Type B pancreatic cell (in vitro differentiated cells): ENCODE results near the gene ASIC2. TPM values are rescaled to one million over a fixed set of nuclear protein-coding genes. Genes with fewer than 3 reads are reported as not detected.
"Not testable (repeated sequence)": the region's sequence is repeated elsewhere in the genome, so short reads cannot be mapped to it uniquely, and the experiment has no call there.

Source experiments
- DNase-seq: peaks from one replicate; pipeline ENCODE4 v3.0.0; 2021; ENCODE audit warnings: mixed read lengths; ENCODE audit not compliant: unreplicated experiment; ENCODE audit errors: extremely low spot score
- H3K27ac Mint-ChIP-seq: 2 replicates; pipeline ENCODE4 v1.8.0; 2021; ENCODE audit warnings: mild to moderate bottlenecking, mixed read lengths
- H3K27me3 Mint-ChIP-seq: 2 replicates; pipeline ENCODE4 v1.8.0; 2021; ENCODE audit warnings: mixed read lengths
- H3K36me3 Mint-ChIP-seq: 2 replicates; pipeline ENCODE4 v1.8.0; 2021; ENCODE audit warnings: mixed read lengths
- H3K4me1 Mint-ChIP-seq: one replicate; pipeline ENCODE4 v1.8.0; 2021; ENCODE audit warnings: mixed read lengths; ENCODE audit not compliant: unreplicated experiment
- H3K4me3 Mint-ChIP-seq: 2 replicates; pipeline ENCODE4 v1.8.0; 2021; ENCODE audit warnings: mild to moderate bottlenecking, mixed read lengths
- H3K9me3 Mint-ChIP-seq: 2 replicates; pipeline ENCODE4 v1.8.0; 2021; ENCODE audit warnings: mixed read lengths
- total RNA-seq: library from RNA; stranded (reverse); gene quantifications from 2 replicates; pipeline ENCODE4 v1.2.1, GENCODE V29; 2021; ENCODE audit warnings: low replicate concordance
- TF ChIP-seq, protein P1 (sequence below): fragments of 200-600 bp; sonication (generic); conservative IDR thresholded peaks from 2 replicates; pipeline ENCODE4 v1.5.0; 2021; ENCODE audit warnings: antibody characterized with exemption, mild to moderate bottlenecking

ASIC2 gene
- total RNA-seq, 1 donor from 2014 or later, result 3.4 TPM

DNA sequence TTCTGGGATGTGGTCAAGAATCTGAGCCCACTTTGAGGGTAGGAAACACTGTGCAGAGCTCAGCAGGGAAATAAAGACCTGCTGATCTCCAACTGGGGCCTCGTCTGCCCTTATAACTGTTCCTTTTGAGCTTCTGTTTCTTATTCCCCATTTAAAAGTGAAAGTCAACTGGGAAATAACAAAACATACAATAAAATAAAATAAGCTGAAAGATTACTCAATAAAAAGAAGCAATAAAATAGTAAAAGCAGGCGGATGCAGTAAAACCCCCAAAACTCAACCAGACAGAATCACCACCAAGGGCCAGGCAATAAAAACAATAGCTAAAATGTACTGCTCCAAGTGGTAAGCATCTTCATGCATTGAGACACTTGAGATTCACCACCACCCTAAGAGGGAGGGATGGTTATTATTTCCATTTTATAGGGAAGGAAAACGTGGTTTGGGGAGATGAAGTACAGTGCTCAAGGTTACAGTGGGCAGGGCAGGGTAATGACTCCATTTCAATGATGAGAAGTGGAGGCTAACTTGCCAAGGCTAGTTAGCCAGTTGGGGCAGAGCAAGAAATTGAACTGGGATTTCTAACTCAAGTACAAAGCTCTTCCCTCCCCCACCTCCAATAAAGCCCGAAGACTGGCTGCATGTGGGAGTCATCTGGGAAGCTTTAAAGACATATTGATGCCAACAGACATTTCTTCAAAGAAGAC lies 307.9 kb downstream of the ASIC2 start:
- Mint-ChIP-seq H3K4me3 (no peak overlapping the region), H3K27me3 (peaks cover 10% of the 10 kb centered on the region), H3K9me3 (peaks cover 19% of the 10 kb centered on the region), H3K36me3 (no peaks in the 10 kb centered on the region), H3K4me1 (no peaks in the 10 kb centered on the region), H3K27ac (no peak overlapping the region)
- TF ChIP-seq, protein P1, sequence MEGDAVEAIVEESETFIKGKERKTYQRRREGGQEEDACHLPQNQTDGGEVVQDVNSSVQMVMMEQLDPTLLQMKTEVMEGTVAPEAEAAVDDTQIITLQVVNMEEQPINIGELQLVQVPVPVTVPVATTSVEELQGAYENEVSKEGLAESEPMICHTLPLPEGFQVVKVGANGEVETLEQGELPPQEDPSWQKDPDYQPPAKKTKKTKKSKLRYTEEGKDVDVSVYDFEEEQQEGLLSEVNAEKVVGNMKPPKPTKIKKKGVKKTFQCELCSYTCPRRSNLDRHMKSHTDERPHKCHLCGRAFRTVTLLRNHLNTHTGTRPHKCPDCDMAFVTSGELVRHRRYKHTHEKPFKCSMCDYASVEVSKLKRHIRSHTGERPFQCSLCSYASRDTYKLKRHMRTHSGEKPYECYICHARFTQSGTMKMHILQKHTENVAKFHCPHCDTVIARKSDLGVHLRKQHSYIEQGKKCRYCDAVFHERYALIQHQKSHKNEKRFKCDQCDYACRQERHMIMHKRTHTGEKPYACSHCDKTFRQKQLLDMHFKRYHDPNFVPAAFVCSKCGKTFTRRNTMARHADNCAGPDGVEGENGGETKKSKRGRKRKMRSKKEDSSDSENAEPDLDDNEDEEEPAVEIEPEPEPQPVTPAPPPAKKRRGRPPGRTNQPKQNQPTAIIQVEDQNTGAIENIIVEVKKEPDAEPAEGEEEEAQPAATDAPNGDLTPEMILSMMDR, result no peak
- DNase-seq, result no peak

DNA sequence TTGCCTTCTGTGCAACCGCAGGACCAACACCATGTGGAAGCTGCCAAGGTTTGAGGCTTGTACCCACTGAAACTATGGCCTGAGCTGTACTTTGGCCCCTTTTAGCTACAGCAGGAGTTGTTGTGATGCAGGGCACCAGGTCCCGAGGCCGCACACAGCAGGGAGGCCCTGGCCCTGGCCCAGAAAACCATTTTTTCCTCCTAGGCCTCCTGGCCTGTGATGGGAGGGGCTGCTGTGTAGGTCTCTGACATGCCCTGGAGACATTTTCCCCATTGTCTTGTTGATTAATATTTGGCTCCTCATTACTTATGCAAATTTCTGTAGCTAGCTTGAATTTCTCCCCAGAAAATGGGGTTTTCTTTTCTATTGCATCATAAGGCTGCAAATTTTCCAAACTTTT lies 311.5 kb downstream of the ASIC2 start:
- H3K27me3 Mint-ChIP-seq, DNase-seq, H3K27ac Mint-ChIP-seq, H3K9me3 Mint-ChIP-seq, H3K4me3 Mint-ChIP-seq, H3K4me1 Mint-ChIP-seq, H3K36me3 Mint-ChIP-seq: not testable (repeated sequence)

DNA sequence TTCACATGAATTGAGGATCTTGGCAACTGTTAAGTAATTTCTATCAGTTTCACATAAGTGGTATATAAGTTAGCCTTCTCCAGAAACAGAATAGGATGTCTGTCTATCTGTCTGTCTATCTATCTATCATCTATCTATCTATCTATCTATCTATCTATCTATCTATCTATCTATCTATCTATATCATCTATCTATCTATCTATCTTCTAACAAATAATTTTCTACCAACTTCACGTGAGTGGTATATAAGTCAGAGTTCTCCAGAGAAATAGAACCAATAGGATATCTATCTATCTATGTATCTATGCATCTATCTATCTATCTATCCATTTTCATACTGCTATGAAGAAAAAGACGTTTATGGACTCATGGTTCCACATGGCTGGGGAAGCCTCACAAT lies 312.9 kb downstream of the ASIC2 start:
- TF ChIP-seq, protein P1, result no peak
- Mint-ChIP-seq H3K4me3 (no peak overlapping the region), H3K9me3 (peaks cover 6% of the 10 kb centered on the region), H3K4me1 (no peaks in the 10 kb centered on the region), H3K27ac (no peak overlapping the region), H3K27me3 (peaks cover 6% of the 10 kb centered on the region), H3K36me3 (no peaks in the 10 kb centered on the region)
- no peak for DNase-seq

DNA sequence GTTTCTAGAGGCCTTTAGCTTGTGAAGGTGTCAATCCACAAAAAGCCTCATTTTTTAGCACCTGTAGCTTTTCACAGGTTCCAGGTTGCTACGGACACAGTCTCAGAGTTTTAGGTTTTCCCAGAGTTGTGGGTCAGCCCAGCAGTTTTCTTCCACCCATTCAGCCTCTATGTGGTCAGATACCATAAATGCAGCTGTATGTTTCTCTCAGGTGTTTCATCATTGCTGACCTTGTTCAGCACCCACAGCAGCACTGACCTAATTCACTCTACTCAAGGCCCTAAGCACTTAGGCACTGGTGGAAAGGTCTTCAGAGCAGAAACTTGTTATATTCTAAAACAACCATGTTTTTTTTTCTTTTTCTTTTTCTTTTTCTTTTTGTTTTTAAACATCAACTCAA lies 316.5 kb downstream of the ASIC2 start:
- no peaks in the 10 kb centered on the region for H3K9me3 Mint-ChIP-seq
- H3K4me3 Mint-ChIP-seq, result no peak overlapping the region
- TF ChIP-seq, protein P1, result no peak
- H3K27ac Mint-ChIP-seq, result no peak overlapping the region
- no peaks in the 10 kb centered on the region for H3K27me3 Mint-ChIP-seq
- DNase-seq, result no peak
- H3K36me3 Mint-ChIP-seq, result no peaks in the 10 kb centered on the region
- H3K4me1 Mint-ChIP-seq, result peaks cover 3% of the 10 kb centered on the region

GRCh38 chr17:32976131-32976530 lies 317.0 kb downstream of the ASIC2 start:
- Mint-ChIP-seq H3K27ac (no peak overlapping the region), H3K4me3 (no peak overlapping the region), H3K9me3 (no peaks in the 10 kb centered on the region), H3K4me1 (peaks cover 3% of the 10 kb centered on the region), H3K27me3 (no peaks in the 10 kb centered on the region), H3K36me3 (no peaks in the 10 kb centered on the region)
- TF ChIP-seq, protein P1, result no peak
- DNase-seq, result no peak

- Mint-ChIP-seq H3K36me3 (no peaks in the 10 kb centered on the region), H3K4me1 (peaks cover 3% of the 10 kb centered on the region), H3K27me3 (peaks cover 2% of the 10 kb centered on the region), H3K27ac (no peak overlapping the region), H3K4me3 (no peak overlapping the region), H3K9me3 (no peaks in the 10 kb centered on the region)
- TF ChIP-seq, protein P1, result no peak
- DNase-seq, result no peak
Measured at GRCh38 chr17:32971171-32971570, 321.9 kb downstream of the ASIC2 start.
